HG02623 (cell line): ENCODE measurements around the gene TEX54.
"Not testable (repeated sequence)": the region's sequence is repeated elsewhere in the genome, so short reads cannot be mapped to it uniquely, and the experiment has no call there.

Source experiments
- ATAC-seq: cut with Tn5 transposase; IDR thresholded peaks from one replicate; pipeline ENCODE4 v1.9.1; 2021; ENCODE audit warnings: moderate library complexity; ENCODE audit not compliant: unreplicated experiment

TEX54 gene

GRCh38 chr11:62832336-62833234 lies at the start of gene TEX54:
Gene TEX54, minus strand, starts transcription at chr11:62832841.
- ATAC-seq, result peak; percentile 7

- no peak for ATAC-seq
Measured at GRCh38 chr11:62882431-62882749, 49.7 kb upstream of the TEX54 start.

- ATAC-seq, result peak; percentile 26
Measured at GRCh38 chr11:62881579-62882430, 49.2 kb upstream of the TEX54 start.

DNA sequence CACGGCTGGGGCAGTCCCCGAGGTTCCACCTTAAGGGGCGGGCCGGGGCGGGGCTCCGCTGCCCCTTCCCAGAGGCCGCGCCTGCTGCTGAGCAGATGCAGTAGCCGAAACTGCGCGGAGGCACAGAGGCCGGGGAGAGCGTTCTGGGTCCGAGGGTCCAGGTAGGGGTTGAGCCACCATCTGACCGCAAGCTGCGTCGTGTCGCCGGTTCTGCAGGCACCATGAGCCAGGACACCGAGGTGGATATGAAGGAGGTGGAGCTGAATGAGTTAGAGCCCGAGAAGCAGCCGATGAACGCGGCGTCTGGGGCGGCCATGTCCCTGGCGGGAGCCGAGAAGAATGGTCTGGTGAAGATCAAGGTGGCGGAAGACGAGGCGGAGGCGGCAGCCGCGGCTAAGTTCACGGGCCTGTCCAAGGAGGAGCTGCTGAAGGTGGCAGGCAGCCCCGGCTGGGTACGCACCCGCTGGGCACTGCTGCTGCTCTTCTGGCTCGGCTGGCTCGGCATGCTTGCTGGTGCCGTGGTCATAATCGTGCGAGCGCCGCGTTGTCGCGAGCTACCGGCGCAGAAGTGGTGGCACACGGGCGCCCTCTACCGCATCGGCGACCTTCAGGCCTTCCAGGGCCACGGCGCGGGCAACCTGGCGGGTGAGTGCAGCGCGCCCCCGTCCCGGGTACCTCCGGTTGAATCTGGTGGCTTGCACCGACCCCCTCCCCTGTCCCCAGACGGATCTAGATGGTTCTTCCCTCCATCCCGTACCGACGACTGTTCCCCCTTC lies 48.4 kb upstream of the TEX54 start, which contains the start of gene SLC3A2:
SLC3A2 (plus strand) TSS at position 94 of the 776 bp plus-strand sequence; CDS start at position 222, 128 bp downstream.
- ATAC-seq, result peak; percentile 59

- peak; percentile 15 for ATAC-seq
Measured at GRCh38 chr11:62880231-62880802, 47.7 kb upstream of the TEX54 start.

DNA sequence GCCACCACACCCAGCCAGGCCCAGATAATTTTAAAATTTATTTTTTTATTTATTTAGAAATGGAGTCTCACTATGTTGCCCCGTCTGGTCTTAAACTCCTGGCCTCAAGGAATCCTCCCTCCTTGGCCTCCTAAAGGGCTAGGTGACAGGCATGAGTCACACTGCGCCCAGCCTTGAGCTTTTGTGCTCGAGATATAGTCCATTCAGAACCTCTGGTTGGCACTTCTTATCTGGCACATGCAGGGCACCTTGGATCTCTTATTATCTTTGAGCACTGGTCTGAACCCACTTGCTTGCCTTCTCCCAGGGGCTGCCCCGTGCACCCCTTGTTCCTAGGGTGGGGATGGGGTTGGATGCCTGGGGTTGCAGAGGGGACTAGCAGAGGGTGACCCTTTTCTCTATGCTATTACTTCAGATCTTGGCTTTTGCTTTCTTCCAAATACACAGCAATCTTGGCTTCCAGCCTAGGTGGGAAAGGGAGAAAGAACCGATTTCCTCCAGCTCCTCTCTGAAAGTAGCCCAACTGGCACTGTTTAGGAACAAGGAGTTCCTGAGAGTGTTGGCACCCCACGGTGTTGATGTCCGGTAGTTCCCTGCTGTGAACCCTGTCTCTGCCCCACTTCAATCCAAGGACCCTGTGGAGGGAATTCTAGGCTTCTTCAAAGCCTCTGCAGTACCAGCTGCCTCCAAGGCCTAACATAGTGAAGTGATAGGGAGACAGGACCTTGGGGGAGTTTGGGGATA lies 46.8 kb upstream of the TEX54 start:
- no peak for ATAC-seq

GRCh38 chr11:62876712-62877111 lies 44.1 kb upstream of the TEX54 start:
- no peak for ATAC-seq

DNA sequence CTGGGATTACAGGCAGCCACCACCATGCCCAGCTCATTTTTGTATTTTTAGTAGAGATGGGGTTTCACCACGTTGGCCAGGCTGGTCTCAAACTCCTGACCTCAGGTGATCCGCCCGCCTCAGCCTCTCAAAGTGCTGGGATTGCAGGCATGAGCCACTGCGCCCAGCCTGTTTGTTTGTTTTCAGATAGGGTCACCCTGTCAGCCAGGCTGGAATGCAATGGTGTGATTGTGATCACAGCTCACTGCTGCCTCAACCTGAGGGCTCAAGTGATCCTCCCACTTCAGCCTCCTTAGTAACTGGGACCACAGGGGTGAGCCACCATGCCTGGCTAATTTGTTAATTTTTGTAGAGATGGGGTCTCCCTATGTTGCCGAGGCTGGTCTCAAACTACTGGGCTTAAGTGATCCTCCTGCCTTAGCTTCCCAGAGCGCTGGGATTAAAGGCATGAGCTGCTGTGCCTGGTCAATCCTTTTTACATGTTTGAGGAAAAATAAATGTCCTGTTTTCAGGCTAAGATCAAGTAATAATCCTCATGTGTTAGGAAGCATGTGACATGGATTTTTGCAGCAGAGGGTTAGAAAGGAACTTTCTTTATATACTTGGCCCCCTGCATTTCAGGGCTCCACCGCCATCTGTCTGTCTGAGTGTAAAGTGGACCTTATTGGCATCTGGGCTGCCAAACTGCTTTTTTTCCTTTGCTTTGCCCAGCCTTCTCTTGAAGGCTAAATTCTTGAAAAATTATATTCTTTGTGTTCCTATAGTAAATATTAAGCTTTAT lies 43.2 kb upstream of the TEX54 start:
- no peak for ATAC-seq

DNA sequence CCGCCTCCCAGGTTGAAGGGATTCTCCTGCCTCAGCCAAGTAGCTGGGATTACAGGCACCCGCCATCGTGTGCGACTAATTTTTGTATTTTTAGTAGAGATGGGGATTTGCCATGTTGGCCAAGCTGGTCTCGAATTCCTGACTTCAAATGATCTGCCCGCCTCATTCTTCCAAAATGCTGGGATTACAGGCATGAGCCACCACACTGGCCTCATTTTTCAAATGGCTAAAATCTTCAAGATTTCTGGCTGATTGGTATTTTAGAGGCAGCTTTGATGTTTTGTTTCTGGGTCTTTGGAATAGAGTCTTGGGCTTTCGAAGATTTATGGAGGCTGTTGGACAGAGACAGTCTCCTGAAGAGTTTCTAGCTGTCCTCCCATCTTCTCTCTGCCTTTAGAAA lies 42.2 kb upstream of the TEX54 start:
- ATAC-seq, result no peak

DNA sequence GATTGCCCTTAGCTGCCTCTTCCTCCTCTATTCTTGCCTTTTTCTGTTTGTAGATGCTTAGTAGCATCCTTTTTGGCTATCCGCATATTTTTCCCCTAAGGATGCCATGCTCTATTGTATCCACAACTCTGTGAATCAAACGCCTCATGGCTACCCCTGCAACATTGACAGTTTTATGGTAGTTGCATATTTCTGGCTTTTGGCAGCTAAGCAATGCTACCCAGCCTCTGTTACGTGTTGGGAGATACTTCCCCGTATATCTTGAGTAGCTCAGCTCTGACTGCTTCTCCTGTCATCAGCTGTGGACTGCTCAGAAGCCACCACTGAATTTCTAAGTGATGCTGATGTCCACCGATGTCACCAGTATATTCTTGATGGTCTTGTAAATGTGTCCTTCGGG lies 33.0 kb upstream of the TEX54 start:
- ATAC-seq, result no peak

- ATAC-seq, result no peak
Measured at GRCh38 chr11:62863687-62864335, 31.2 kb upstream of the TEX54 start.

DNA sequence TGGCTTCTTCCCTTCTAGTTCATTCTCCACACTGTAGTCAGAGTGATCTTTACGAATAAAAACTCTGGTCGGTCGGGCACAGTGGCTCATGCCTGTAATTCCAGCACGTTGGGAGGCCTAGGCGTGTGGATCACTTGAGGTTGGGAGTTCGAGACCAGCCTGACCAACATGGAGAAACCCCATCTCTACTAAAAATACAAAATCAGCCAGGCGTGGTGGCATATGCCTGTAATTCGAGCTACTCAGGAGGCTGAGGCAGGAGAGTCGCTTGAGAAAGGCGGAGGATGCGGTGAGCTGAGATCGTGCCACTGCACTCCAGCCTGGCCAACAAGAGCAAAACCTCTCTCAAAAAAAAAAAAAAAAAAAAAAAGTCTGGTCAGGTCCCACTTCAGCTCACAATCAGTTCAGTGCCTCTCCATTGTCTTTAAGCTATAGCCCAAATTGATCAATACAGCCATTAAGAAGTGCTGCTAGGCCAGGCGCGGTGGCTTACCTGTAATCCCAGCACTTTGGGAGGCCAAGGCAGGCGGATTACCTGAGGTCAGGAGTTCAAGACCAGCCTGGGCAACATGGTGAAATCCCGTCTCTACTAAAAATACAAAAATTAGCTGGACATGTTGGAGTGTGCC lies 29.0 kb upstream of the TEX54 start:
- not testable (repeated sequence) for ATAC-seq

GRCh38 chr11:62860835-62861563 lies 28.4 kb upstream of the TEX54 start:
- ATAC-seq, result no peak

- ATAC-seq, result not testable (repeated sequence)
Measured at GRCh38 chr11:62859281-62859703, 26.7 kb upstream of the TEX54 start.

DNA sequence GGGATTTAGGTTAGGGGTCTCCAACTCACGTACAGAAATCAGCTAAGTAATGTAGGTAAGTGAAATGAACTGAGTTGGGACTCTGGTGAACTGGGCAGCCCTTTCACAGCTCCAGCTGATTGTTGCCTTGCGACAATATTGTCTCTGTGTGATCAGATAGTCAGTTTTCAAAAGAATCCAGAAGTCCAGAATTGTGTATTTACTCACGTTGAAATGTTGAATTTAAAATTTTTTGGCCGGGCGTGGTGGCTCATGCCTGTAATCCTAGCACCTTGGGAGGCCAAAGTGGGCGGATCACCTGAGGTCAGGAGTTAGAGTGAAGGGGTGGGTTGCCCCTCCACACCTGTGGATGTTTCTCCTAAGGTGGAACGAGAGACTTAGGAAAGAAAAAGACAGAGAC lies 25.6 kb upstream of the TEX54 start:
- no peak for ATAC-seq

GRCh38 chr11:62857541-62857982 lies 24.9 kb upstream of the TEX54 start:
- ATAC-seq, result no peak

DNA sequence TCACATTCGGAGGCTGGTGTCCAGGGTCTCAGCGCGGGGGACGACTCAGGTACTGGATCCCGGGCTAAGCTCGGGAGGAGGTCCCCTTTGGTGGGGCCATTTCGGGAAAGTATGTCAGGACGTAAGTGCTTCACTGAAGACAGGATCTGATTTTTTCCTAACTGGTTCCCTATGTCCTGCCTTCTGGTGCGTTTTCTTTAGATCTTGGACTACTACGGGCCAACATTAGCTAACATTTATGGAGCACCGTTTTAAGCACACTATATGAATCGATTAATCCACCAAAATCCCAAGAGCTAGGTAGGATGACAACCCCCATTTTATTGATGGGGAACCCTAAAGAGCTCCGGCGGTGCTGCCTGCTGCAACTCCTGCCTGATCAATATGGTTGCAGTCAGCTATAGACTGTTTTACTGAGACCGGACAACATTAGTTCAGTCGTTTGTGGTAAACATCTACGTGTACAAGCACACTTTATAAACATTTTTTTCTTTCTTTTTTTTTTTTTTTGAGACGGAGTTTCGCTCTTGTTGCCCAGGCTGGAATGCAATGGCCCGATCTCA lies 23.8 kb upstream of the TEX54 start:
- ATAC-seq, result no peak
